ENCODE data around the gene SPDYE9.
"Not testable (repeated sequence)": the region's sequence is repeated elsewhere in the genome, so short reads cannot be mapped to it uniquely, and the experiment has no call there.

The SPDYE9 gene

DNA sequence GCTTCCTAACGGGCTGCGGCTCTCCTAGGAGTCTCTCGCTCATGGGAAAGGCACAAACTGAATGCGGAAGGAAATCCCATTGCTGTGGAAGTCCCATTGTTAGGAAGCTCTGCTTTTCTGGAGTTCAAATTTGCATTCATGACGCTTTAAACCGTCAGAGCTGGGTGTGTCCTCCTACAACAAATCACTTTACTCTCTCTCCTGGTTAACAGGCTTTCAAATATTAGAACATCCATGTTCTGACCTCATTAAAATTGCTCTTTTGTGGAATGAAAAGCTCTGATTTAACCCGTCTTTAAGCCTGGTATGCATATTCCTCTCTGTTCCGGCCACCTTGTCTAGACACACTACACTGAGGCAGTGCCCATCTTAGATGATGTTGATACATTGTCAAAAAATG lies at the start of gene SPDYE9:
Gene SPDYE9, minus strand, starts transcription at position 101 of the 400 bp plus-strand sequence. CDS start 1,800 bp downstream, outside the sequence.
- H3K9ac ChIP-seq (ENCODE audit: low read length); H3K36me3 ChIP-seq (ENCODE audit: control insufficient read depth, insufficient read depth, low read length); H3K27me3 ChIP-seq (ENCODE audit: control insufficient read depth, insufficient read depth, low read length); H3K4me3 ChIP-seq (ENCODE audit: low read length); H3K9me3 ChIP-seq (ENCODE audit: control insufficient read depth, low read length); H3K4me1 ChIP-seq (ENCODE audit: control insufficient read depth, insufficient read depth, low read length): not testable (repeated sequence)

GRCh38 chr7:73134866-73135265 lies 49.0 kb upstream of the SPDYE9 start:
- H3K27me3 ChIP-seq (ENCODE audit: control insufficient read depth, insufficient read depth, low read length); H3K9me3 ChIP-seq (ENCODE audit: control insufficient read depth, low read length); H3K36me3 ChIP-seq (ENCODE audit: control insufficient read depth, insufficient read depth, low read length); H3K4me1 ChIP-seq (ENCODE audit: control insufficient read depth, insufficient read depth, low read length); H3K4me3 ChIP-seq (ENCODE audit: low read length); H3K9ac ChIP-seq (ENCODE audit: low read length): not testable (repeated sequence)

GRCh38 chr7:73132651-73133217 lies 46.9 kb upstream of the SPDYE9 start:
- H3K4me1 ChIP-seq (ENCODE audit: control insufficient read depth, insufficient read depth, low read length); H3K4me3 ChIP-seq (ENCODE audit: low read length); H3K27me3 ChIP-seq (ENCODE audit: control insufficient read depth, insufficient read depth, low read length); H3K36me3 ChIP-seq (ENCODE audit: control insufficient read depth, insufficient read depth, low read length); H3K9ac ChIP-seq (ENCODE audit: low read length); H3K9me3 ChIP-seq (ENCODE audit: control insufficient read depth, low read length): not testable (repeated sequence)

DNA sequence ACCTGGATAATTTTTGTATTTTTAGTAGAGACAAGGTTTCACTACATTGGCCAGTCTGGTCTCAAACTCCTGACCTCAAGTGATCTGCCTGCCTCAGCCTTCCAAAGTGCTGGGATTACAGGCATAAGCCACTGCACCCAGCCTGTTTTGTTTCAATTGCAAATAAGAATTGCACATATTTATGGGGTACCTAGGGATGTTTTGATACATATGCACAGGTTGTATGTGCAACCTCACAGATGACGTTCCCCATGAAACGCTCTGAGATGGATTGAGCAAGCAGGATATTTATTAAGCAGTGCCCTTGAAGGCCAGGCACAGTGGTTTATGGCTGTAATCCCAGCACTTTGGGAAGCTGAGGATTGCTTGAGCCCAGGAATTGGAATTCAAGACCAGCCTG lies 44.8 kb upstream of the SPDYE9 start:
- not testable (repeated sequence) for H3K4me1 ChIP-seq (ENCODE audit: control insufficient read depth, insufficient read depth, low read length); H3K9me3 ChIP-seq (ENCODE audit: control insufficient read depth, low read length); H3K4me3 ChIP-seq (ENCODE audit: low read length); H3K27me3 ChIP-seq (ENCODE audit: control insufficient read depth, insufficient read depth, low read length); H3K36me3 ChIP-seq (ENCODE audit: control insufficient read depth, insufficient read depth, low read length); H3K9ac ChIP-seq (ENCODE audit: low read length)

DNA sequence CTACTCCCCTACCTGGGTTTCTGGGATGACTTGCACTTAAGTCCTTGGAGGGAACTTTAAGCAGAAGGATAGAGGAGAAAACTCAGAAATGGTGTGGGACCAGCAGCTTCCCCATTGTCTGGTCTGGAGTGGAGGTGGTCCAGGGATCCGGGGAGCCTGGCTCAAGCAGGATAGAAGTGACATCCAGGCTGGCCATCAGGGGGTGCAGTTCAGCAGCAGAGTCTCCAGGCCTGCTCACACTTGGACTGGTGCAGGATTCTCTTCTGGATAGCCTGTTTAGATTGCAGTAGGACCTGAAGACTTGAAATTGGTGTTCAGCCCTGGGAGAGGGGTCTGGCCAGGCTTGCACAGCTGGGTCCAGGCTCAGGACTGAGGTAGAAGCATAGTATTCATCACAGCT lies 38.3 kb upstream of the SPDYE9 start:
- not testable (repeated sequence) for H3K27me3 ChIP-seq (ENCODE audit: control insufficient read depth, insufficient read depth, low read length); H3K9me3 ChIP-seq (ENCODE audit: control insufficient read depth, low read length); H3K36me3 ChIP-seq (ENCODE audit: control insufficient read depth, insufficient read depth, low read length); H3K4me3 ChIP-seq (ENCODE audit: low read length); H3K9ac ChIP-seq (ENCODE audit: low read length); H3K4me1 ChIP-seq (ENCODE audit: control insufficient read depth, insufficient read depth, low read length)

DNA sequence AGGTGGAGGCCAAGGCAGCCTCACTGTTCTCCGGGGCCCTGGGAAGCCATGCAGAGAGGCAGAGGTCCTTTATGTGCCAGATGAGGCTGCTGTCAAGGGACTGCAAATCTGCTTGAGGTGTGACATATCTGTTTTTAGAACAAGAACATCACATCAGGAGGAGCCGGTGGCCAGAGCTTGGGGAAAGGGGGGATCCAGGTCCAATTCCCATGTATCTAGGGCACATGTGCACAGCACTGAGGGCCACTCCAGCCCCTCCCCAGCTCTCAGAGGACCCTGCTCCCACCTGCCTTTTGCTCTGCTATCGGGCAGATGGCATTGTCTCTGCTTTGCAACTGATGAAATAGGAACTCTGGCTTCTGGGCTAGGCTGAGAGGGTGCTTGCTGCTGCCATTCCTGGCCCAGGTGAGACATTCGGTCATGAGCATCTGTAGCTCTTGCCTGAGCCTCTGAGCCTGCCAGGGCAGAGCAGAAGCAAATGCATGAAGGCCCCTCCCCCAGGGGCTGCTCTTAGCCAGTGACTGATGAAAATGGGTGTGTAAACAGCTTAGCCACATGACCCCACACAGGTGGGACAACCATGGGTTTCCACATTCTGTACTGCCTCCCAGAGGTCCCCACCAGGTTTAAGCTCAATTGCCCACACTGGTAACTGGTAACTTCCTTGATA lies 37.1 kb upstream of the SPDYE9 start:
- H3K9ac ChIP-seq (ENCODE audit: low read length); H3K4me1 ChIP-seq (ENCODE audit: control insufficient read depth, insufficient read depth, low read length); H3K27me3 ChIP-seq (ENCODE audit: control insufficient read depth, insufficient read depth, low read length); H3K9me3 ChIP-seq (ENCODE audit: control insufficient read depth, low read length); H3K4me3 ChIP-seq (ENCODE audit: low read length); H3K36me3 ChIP-seq (ENCODE audit: control insufficient read depth, insufficient read depth, low read length): not testable (repeated sequence)

DNA sequence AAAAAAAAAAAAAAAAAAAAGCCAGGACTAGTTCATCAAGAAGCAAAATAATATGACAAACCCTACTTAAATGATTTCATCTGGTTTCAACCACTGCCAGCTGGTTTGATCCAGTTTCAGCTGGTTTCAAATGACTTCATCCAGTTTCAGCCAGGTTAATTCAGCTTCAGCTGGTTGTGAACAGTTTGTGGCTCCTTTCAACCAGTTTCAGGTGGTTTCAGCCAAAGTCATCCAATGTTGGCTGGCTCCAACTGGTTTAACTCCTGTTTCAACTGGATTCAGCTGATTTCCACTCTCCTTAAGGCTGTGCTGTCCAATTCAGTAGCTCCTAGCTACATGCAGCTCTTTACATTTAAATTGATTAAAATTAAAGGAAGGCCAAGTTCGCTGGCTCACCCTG lies 32.3 kb upstream of the SPDYE9 start:
- not testable (repeated sequence) for H3K4me3 ChIP-seq (ENCODE audit: low read length); H3K9ac ChIP-seq (ENCODE audit: low read length); H3K36me3 ChIP-seq (ENCODE audit: control insufficient read depth, insufficient read depth, low read length); H3K27me3 ChIP-seq (ENCODE audit: control insufficient read depth, insufficient read depth, low read length); H3K9me3 ChIP-seq (ENCODE audit: control insufficient read depth, low read length); H3K4me1 ChIP-seq (ENCODE audit: control insufficient read depth, insufficient read depth, low read length)

GRCh38 chr7:73057811-73058210 lies 28.0 kb downstream of the SPDYE9 start, which contains the start of gene SPDYE11:
SPDYE11 (minus strand) TSS chr7:73057911; CDS start chr7:73056111, 1,800 bp downstream.
- H3K9me3 ChIP-seq (ENCODE audit: control insufficient read depth, low read length); H3K9ac ChIP-seq (ENCODE audit: low read length); H3K4me3 ChIP-seq (ENCODE audit: low read length); H3K36me3 ChIP-seq (ENCODE audit: control insufficient read depth, insufficient read depth, low read length); H3K4me1 ChIP-seq (ENCODE audit: control insufficient read depth, insufficient read depth, low read length); H3K27me3 ChIP-seq (ENCODE audit: control insufficient read depth, insufficient read depth, low read length): not testable (repeated sequence)

DNA sequence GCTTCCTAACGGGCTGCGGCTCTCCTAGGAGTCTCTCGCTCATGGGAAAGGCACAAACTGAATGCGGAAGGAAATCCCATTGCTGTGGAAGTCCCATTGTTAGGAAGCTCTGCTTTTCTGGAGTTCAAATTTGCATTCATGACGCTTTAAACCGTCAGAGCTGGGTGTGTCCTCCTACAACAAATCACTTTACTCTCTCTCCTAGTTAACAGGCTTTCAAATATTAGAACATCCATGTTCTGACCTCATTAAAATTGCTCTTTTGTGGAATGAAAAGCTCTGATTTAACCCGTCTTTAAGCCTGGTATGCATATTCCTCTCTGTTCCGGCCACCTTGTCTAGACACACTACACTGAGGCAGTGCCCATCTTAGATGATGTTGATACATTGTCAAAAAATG lies 56.2 kb downstream of the SPDYE9 start, which contains the start of gene SPDYE8:
Gene SPDYE8, minus strand, starts transcription at position 101 of the 400 bp plus-strand sequence. CDS start 1,800 bp downstream, outside the sequence.
- not testable (repeated sequence) for H3K9me3 ChIP-seq (ENCODE audit: control insufficient read depth, low read length); H3K27me3 ChIP-seq (ENCODE audit: control insufficient read depth, insufficient read depth, low read length); H3K4me3 ChIP-seq (ENCODE audit: low read length); H3K4me1 ChIP-seq (ENCODE audit: control insufficient read depth, insufficient read depth, low read length); H3K36me3 ChIP-seq (ENCODE audit: control insufficient read depth, insufficient read depth, low read length); H3K9ac ChIP-seq (ENCODE audit: low read length)
